Motor neuron (in vitro differentiated cells): ENCODE results near the gene AUH. TPM values are rescaled to one million over a fixed set of nuclear protein-coding genes. Genes with fewer than 3 reads are reported as not detected.
"Not testable (repeated sequence)": the region's sequence is repeated elsewhere in the genome, so short reads cannot be mapped to it uniquely, and the experiment has no call there.

Source experiments
- ATAC-seq, 8 experiments: fragments of 200-7000 bp; cut with Tn5 transposase; replicated peaks in 6 of 8; 2 replicates each; pipeline ENCODE4 v1.8.0; 2021; ENCODE audit warnings: mild to moderate bottlenecking in 8 of 8, moderate library complexity in 8 of 8
- H3K27ac ChIP-seq, 2 donors: fragments of 250-450 bp; sonication (Bioruptor Pico); 2 replicates each; pipeline ENCODE4 v1.9.0; 2021; ENCODE audit warnings: antibody characterized with exemption in 2 of 2, mild to moderate bottlenecking in 2 of 2, moderate library complexity in 1 of 2
- H3K4me1 ChIP-seq, 2 donors: fragments of 250-450 bp; sonication (Bioruptor Pico); replicated peaks in 1 of 2; 2 replicates each; pipeline ENCODE4 v1.6.1; 2021; ENCODE audit warnings: antibody characterized with exemption in 2 of 2, mild to moderate bottlenecking in 2 of 2, moderate library complexity in 1 of 2
- H3K4me3 ChIP-seq, 5 donors: fragments of 250-450 bp; sonication (Bioruptor Pico); 2 replicates each; pipeline ENCODE4 v1.9.0; 2021; ENCODE audit warnings: antibody characterized with exemption in 5 of 5, mild to moderate bottlenecking in 5 of 5, moderate library complexity in 4 of 5
- WGBS, 10 experiments: fragments of 450-650 bp; shearing (Covaris generic); methylation state at CpG; one replicate each; pipeline ENCODE4 v1.0.0; 2022; 5-methylcytosine and 5-hydroxymethylcytosine counted together
- in situ Hi-C, 9 experiments: fragments of 400-800 bp; cut with MboI; loops; one replicate each; pipeline ENCODE4 v1.15.0; 2021; ENCODE audit warnings: low sequenced_read_pairs in 9 of 9, low pct_unique_long_range_greater_than_20kb in 2 of 9; ENCODE audit not compliant: unreplicated experiment in 9 of 9
- total RNA-seq, 8 experiments: library from RNA; unstranded; fragments of 300-600 nt; gene quantifications; 2 replicates each; pipeline versions ENCODE4 v1.2.3 to v1.2.4, GENCODE V29; 2022

AUH gene
- total RNA-seq, 8 experiments from 2014 or later, result 13.4 to 22.9 (median 19.4) TPM

DNA sequence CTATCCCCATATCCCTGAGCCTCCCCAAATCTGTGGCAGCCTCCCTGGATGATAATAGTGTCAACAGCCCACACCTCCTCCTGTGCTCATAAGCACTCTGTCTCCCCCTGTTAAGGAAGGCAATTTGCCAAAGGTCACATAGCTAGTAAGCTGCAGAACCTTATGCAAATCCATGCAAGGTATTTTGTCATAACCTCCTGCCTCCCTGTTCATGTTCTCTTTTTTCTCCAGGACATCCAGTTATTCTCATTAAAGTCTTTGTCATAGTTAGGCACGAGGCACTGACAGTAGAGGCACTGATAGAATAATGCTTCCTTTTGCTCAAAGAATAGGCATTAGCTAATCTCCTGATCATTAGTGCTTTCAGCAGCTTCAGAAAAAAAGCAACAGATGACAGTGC is 10.2 kb upstream of the AUH start:
- Histone ChIP-seq H3K4me3 (no peak overlapping the region), H3K27ac (no peak overlapping the region), H3K4me1 (no peaks in the 10 kb centered on the region)
- peak in 5 of 8 experiments; percentile 37 to 77 (median 50) for ATAC-seq
- in situ Hi-C loops, result loop anchor here in 1 of 9 experiments (25.0 kb wide), 1 partner anchor 460 kb away; no protein-coding TSS in a partner anchor
- 0 to 100% (median 20%) methylated on average over 1 of the region's 1 CpG; no CpG with 5 or more reads in 1 of the 10 experiments for WGBS, 10 experiments

- WGBS, 10 experiments, result 67 to 100% (median 88%) methylated on average over 1 to 3 of the region's 3 CpGs; no CpG with 5 or more reads in 4 of the 10 experiments
- not testable (repeated sequence) for H3K4me1 ChIP-seq, H3K27ac ChIP-seq, H3K4me3 ChIP-seq, ATAC-seq
- in situ Hi-C loops, result loop anchor here in 1 of 9 experiments (25.0 kb wide), 1 partner anchor 458 kb away; no protein-coding TSS in a partner anchor
These were observed 8.3 kb upstream of the AUH start for GRCh38 chr9:91370006-91370405.

GRCh38 chr9:91364702-91365101 is 3.0 kb upstream of the AUH start:
- 67 to 100% methylated on average over 1 of the region's 3 CpGs; no CpG with 5 or more reads in 8 of the 10 experiments for WGBS, 10 experiments
- no peak for ATAC-seq
- Histone ChIP-seq H3K27ac (no peak overlapping the region), H3K4me1 (peaks cover 8 to 13% of the 10 kb centered on the region in 2 donors), H3K4me3 (no peak overlapping the region)
- in situ Hi-C loops, result loop anchor here in 1 of 9 experiments (25.0 kb wide), 1 partner anchor 452 kb away; no protein-coding TSS in a partner anchor

DNA sequence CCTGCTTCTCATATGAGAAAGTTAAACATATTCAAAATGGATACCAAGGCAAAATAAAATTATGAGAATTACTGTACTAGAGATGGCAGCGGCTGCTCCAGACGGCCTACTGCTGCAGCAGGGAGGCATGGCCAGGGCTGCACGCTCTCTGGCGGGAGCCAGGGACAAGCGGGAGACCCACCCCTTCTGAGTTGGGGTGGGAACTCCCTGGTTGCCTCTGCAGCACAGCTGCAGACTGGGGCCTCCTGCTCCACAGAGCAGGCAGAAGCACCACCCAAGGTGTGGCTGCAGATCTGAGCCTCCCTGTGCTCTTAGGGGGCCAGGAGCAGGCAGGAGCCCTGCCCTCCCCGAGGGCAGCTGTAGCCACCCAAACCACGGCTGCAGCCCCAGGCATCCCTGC is 2.3 kb upstream of the AUH start:
- peak in 2 of 8 experiments; percentile 4 to 69 for ATAC-seq
- Histone ChIP-seq H3K4me3 (no peak overlapping the region), H3K27ac (no peak overlapping the region), H3K4me1 (peaks cover 13 to 19% of the 10 kb centered on the region in 2 donors)
- in situ Hi-C loops, result loop anchor here in 1 of 9 experiments (25.0 kb wide), 1 partner anchor 452 kb away; no protein-coding TSS in a partner anchor
- 60 to 93% (median 81%) methylated on average over 1 to 2 of the region's 7 CpGs; no CpG with 5 or more reads in 6 of the 10 experiments for WGBS, 10 experiments

DNA sequence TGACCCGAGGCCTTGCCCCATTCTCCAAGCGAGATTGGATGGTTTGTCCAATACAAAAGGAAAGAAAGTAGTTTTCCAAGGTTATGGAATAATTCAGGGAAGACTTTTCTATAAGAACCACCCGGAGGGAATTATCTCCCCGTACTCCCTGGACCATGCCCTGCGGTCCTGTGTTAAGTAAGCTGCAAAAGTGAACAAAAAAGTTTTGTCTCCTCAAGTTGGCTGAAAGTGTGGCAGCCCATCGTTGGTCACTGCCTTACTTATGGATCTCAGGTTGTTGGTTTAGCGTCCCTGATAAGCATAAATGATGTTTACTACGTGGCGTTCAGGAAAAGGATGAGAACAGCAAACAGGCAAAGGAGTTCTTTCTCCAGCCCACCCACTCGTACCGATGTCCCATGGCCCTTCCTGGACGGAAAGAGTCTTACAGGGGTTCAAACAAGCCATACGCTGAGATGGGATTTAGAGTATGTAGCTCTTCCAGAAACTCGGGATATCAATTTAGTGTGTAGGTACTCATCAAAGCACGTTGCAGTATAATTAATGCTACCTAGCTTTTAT is 413 bp upstream of the AUH start:
- no peak overlapping the region for H3K27ac ChIP-seq
- WGBS, 10 experiments, result 41 to 100% (median 70%) methylated on average over 1 to 11 of the region's 15 CpGs; no CpG with 5 or more reads in 2 of the 10 experiments
- no peak for ATAC-seq
- in situ Hi-C loops, result loop anchor here in 1 of 9 experiments (25.0 kb wide), 1 partner anchor 450 kb away; no protein-coding TSS in a partner anchor
- peaks cover 13 to 19% of the 10 kb centered on the region in 2 donors for H3K4me1 ChIP-seq
- peak overlapping the region; percentile 79 to 99 (median 97) for H3K4me3 ChIP-seq

- ATAC-seq, result peak in 6 of 8 experiments; percentile 7 to 53 (median 43)
- Histone ChIP-seq H3K4me1 (peaks cover 13 to 19% of the 10 kb centered on the region in 2 donors), H3K4me3 (peak overlapping the region; percentile 79 to 99 (median 97)), H3K27ac (peak overlapping the region; percentile 88 to 96)
- WGBS, 10 experiments, result 0 to 39% (median 12%) methylated on average over 1 to 10 of the region's 10 CpGs; no CpG with 5 or more reads in 1 of the 10 experiments
- in situ Hi-C loops, result loop anchor here in 1 of 9 experiments (25.0 kb wide), 1 partner anchor 448 kb away; no protein-coding TSS in a partner anchor
These were observed 997 bp downstream of the AUH start for GRCh38 chr9:91360551-91361290.

DNA sequence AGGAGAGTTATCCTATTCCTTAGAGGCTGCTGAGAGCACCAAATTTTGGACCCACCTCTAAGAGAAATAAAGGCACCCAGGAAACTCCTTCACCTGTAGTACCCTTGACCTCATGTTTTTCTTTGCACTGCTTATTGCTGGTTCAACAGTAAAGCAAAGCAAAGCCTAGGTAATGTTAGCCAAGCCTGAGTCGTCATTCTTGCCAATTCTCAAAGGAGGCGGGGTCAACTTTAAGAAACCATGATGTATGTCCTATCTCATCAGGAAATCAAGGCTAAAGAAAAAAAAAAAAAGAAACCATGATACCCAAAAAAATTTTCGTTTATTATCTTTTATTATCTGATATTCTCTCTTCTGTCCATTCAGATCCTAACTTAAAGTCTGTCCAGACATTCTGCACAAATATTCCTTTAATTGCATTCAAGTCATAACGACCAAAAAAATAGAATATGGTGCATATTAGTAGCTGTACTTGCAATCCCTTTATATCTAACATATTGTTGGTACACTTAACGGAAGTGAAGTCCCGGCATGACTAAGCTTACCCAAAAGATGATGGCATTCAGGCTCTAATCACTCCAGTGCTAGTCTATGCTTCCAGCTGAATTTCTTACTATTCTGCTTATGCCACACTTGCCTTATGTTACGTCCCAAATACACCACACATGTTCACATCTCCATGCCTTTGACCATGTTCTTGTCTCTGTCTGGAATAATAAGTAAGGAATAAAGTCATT is 1.8 kb downstream of the AUH start:
- in situ Hi-C loops, result loop anchor here in 1 of 9 experiments (25.0 kb wide), 1 partner anchor 448 kb away; no protein-coding TSS in a partner anchor
- Histone ChIP-seq H3K4me1 (peaks cover 13 to 19% of the 10 kb centered on the region in 2 donors), H3K27ac (no peak overlapping the region), H3K4me3 (peak overlapping the region; percentile 79 to 99 (median 97))
- 43 to 100% (median 49%) methylated on average over 1 to 7 of the region's 7 CpGs for WGBS, 10 experiments
- peak in 1 of 8 experiments; percentile 9 for ATAC-seq

GRCh38 chr9:91359083-91359482 is 2.6 kb downstream of the AUH start:
- H3K4me3 ChIP-seq, result no peak overlapping the region
- no peak for ATAC-seq
- in situ Hi-C loops, result loop anchor here in 1 of 9 experiments (25.0 kb wide), 1 partner anchor 447 kb away; no protein-coding TSS in a partner anchor
- 69 to 100% (median 85%) methylated on average over 1 to 2 of the region's 2 CpGs; no CpG with 5 or more reads in 3 of the 10 experiments for WGBS, 10 experiments
- H3K4me1 ChIP-seq, result peaks cover 13 to 19% of the 10 kb centered on the region in 2 donors
- H3K27ac ChIP-seq, result no peak overlapping the region

- in situ Hi-C loops, result loop anchor here in 1 of 9 experiments (25.0 kb wide), 1 partner anchor 443 kb away; no protein-coding TSS in a partner anchor
- ATAC-seq, result no peak
- WGBS, 10 experiments, result 17 to 100% (median 78%) methylated on average over 1 of the region's 1 CpG; no CpG with 5 or more reads in 2 of the 10 experiments
- Histone ChIP-seq H3K27ac (no peak overlapping the region), H3K4me3 (no peak overlapping the region), H3K4me1 (peaks cover 7 to 8% of the 10 kb centered on the region in 2 donors)
These were observed 6.8 kb downstream of the AUH start for GRCh38 chr9:91354881-91355280.

DNA sequence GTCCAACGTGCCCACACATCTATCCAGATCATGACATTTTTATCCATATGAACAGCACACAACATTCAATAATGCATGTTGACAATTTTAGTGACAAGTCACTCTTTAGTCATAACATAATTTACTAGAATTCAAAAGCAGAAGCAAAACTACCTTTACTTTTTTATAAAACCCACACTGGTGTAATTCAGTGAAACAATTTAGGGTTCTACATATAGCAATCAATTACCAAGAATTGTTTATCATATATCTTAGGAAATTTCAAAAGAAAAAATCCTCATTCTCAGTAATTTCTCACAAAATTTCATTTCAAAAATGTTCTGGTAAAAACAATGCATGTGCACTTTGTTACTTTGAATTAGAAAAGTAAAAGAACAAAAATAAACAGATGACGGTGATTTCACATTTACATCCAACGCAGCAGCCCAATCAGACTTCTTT is 12.6 kb downstream of the AUH start:
- no peak overlapping the region for H3K4me3 ChIP-seq
- ATAC-seq, result no peak
- no peaks in the 10 kb centered on the region for H3K4me1 ChIP-seq
- in situ Hi-C loops, result no loop called here
- 93 to 100% (median 100%) methylated on average over 1 to 3 of the region's 3 CpGs; no CpG with 5 or more reads in 1 of the 10 experiments for WGBS, 10 experiments
- no peak overlapping the region for H3K27ac ChIP-seq

GRCh38 chr9:91348191-91348807 is 13.4 kb downstream of the AUH start:
- peak in 3 of 8 experiments; percentile 77 to 87 (median 83) for ATAC-seq
- H3K27ac ChIP-seq, result no peak overlapping the region
- H3K4me3 ChIP-seq, result no peak overlapping the region
- H3K4me1 ChIP-seq, result no peaks in the 10 kb centered on the region
- in situ Hi-C loops, result no loop called here
- WGBS, 10 experiments, result 43 to 95% (median 87%) methylated on average over 4 to 6 of the region's 6 CpGs

DNA sequence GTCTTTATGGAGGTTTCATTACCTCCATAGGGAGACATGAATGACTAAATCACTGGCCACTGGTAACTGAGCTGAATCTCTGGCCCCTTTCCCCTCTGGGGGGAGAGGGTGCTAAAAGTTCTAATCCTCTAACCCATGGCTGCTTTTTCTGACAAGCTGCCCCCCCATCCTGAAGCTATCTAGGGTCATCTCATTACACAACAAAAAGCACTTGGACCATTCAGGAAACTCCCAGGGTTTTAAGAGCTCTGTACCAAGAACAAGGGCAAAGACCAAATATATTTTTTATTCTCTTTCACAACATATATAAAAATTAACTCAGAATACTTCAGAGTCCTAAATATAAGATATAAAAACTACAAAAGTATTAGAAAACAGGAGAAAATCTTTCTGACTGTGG is 14.3 kb downstream of the AUH start:
- in situ Hi-C loops, result no loop called here
- no peak overlapping the region for H3K27ac ChIP-seq
- no peaks in the 10 kb centered on the region for H3K4me1 ChIP-seq
- H3K4me3 ChIP-seq, result no peak overlapping the region
- ATAC-seq, result no peak
